SHP77 treated with DMSO at 0.1 percent for 48 hours (cell line): ENCODE results near the gene GARIN3.

ENCODE experiments used
- DNase-seq: peaks from one replicate; lab custom pipeline; 2025; lab: John Stamatoyannopoulos, UW

GARIN3 gene

DNA sequence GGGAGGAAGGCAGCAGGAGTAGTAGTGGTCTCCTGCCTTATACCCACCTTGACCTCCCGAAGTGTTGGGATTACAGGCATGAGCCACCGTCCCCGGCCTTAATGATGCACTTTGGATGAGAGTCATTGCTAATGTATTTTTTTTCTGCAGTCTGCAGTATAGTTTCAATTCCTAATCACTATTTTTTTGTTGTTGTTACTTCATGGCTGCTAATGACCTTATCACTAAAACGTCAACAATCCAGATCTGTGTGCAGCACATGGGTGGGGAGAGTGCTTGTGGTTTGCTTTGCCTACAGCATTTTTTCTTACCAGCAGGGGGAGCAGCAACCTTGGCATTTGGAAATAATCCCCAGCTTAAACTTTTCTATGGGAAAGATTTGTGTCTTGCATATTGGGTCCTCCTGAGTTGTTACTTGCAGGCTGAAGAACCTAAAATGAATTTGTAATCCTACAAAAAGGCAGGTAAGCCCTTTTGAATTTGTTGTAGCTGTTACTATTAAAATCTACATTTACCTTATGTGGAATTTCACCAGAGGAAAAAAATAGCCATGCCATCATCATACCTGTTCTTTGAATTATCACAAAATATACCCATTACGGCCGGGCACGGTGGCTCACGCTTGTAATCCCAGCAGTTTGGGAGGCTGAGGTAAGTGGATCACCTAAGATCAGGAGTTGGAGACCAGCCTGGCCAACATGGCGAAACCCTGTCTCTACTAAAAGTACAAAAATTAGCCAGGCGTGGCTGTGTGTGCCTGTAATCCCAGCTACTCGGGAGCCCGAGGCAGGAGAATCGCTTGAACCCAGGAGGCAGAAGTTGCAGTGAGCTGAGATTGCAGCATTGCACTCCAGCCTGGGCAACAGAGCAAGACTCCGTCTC lies 17.1 kb downstream of the GARIN3 start:
- DNase-seq, result no peak

DNA sequence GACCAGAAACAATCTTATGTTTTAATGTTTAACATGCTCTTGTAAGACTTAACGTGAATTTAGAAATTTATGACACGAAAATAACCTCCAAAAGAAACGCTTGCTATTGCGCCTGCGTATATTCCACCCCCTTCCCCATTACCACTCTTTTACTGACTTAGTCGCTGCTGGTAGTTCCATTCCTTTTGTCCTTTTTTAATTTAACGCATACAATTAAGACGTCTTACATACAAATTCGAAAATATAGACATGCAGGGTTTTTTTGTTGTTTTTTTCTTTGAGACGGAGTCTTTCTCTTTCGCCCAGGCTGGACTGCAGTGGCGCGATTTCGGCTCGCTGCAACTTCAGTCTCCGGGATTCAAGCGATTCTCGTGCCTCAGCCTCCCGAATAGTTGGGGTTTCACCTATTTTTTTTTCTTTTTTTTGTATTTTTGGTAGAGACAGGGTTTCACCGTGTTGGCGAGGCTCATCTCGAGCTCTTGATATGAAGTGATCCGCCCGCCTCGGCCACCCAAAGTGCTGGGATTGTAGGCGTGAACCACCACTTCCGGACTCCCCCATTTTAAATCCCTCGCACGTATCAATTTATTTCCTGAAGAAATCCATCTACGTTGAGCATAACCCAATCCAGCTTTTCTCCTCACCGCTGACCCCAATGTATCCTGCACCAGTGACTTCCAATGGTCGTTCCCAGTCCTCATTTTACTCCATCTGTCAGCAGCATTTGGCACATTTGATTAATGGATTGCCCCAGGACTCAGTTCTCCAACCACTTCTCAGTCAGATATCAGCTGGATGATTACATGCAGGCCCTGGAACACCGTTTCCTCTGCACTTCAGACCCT lies 22.7 kb downstream of the GARIN3 start:
- DNase-seq, result peak; percentile 39

DNA sequence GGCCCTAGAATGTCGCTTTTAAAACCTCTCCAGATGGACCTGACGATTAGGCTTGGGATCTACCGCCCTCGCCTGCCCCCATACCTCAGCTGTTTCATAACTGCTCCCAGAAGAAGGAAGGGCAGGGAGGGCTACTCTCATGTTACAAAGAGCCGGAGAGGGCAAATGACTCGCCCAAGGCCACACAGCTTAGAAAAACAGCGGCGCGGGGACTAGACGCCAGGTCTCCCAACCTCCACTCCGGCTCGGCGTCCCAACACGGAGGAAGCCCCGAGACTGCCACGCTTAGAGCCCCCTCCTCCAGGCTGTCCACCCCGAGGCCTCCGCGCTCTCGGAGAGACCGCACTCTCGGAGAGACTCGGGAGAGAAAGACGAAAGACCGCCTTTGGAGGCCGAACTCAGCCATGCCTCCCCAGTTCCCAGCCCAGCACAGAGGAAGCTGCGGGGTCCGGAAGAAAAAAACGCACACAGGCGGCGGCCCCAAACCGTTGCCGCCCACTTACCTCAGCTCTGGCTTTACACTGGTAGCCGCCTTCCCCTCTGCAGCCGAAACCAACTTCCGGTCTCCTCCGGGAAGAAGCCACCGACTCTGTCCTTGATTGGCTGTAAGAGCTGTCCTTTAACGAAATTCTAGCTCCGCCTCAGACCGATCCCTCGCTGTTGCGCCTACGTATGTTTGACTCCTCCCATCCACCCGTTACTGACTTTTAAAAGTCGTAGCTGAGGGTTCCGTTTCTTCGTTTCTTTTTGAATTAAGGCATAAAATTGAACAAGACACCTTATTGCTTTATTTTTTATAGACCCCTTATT lies 23.5 kb downstream of the GARIN3 start, which contains the start of gene MED7:
Gene MED7 (minus strand): TSS at position 549 of the 810 bp plus-strand sequence. CDS start 3,434 bp downstream, outside the sequence.
- peak; percentile 96 for DNase-seq

DNA sequence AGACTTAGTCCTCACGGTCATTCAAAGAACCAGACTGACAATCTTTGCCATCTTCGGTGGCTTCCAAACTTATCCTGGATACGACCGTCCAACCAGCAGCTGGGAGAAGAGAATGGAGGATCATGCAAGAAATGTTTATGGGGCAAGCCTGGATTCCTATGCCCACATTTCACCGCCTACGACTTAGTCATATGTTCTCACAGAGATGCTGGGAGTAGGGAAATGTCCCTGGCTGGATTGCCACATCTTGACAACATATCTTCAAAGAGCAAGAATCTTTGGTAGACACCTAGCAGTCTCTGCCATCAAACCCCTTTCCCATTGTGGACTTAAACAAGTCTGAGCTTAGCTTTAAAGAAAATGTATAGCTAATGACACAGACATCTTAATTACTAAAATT lies 28.4 kb downstream of the GARIN3 start:
- DNase-seq, result no peak

DNA sequence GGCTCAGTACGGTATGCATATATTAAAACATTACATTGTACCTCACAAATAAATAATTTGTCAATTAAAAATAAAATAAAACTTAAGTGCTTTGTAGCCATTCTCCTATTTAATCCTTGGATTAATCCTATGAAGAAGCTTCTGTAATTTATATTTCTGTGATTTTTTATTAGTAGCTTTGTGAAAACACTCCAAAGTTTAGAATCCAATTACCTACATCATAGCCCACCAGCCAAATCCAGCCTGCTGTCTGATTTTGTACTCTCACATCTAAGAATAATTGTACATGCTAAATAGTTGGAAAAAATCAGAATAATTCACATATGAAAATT lies 33.8 kb downstream of the GARIN3 start:
- no peak for DNase-seq

DNA sequence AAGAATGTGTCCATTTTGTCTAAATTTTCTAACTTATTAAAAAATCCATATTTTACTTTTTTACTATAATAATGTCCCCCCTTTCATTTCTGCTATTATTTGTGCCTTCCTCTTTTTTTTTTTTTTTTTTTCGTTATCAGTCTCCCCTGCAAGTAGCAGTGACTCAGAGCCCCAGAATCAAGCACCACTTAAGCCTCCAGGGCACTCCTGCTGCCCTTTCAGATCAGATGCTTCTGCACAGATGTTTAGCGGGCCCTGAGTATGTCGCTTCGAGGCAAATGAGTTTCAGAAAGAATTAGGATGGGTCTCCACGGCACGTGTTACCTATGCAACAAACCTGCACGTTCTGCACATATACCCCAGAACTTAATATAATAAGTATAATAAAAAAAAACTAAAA lies 35.1 kb downstream of the GARIN3 start:
- no peak for DNase-seq

DNA sequence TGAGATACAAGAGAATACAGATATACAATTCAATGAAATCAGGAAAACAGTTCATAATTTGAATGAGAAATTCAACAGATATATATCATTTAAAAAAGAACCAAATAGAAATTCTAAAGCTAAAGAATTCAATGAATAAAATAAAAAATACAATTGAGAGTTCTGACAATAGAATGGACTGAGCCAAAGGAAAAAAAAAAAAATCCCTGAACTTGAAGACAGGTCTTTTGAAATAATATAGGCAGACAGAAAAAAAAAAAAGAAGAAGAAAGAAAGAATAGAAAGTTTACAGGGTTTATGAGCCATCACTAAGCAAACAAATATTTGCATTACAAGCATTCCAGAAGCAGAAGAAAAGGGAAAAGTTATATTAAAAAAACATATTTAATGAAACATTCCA lies 44.4 kb downstream of the GARIN3 start:
- no peak for DNase-seq

DNA sequence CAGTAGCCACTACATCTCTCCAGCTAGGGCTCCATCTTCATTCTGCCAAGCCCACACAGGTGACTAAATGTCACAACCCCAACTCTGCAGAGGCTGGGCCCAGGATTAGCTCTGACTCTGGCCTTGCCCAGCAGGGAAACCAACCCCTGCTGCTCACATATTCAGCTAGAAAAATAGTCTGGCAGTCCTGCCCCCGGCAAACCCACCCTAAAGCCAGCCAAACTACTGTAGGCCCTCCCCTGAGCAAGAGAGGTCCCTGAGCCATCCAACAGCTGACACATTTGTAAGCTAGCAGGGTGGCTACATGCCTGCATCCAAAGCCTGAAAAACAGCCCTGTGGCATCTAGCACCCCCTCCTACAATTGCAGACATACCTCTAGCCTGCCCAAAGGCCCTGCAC lies 46.0 kb downstream of the GARIN3 start:
- DNase-seq, result no peak

DNA sequence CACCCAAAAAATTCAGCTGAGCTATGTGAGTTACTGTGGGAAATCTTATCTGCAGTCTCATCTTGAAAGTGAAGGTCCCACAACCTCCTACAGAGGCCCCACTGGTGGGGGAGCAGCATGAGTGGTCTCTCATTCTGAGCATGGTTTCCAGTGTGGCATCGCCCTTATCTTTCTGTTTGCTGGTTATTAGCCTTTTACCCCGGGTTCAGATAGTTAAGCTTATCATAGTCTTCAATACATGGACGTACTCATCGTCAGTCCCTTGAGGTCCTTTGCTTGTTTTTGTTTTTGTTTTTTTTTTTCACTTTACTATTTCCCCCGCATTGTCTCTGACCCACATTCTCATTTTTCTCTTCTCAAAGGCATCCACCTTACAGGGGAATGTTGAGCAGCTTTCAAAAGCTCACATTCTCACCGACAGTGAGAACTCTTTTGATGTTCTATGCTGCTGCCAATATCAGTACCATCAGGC lies 49.5 kb downstream of the GARIN3 start:
- no peak for DNase-seq

DNA sequence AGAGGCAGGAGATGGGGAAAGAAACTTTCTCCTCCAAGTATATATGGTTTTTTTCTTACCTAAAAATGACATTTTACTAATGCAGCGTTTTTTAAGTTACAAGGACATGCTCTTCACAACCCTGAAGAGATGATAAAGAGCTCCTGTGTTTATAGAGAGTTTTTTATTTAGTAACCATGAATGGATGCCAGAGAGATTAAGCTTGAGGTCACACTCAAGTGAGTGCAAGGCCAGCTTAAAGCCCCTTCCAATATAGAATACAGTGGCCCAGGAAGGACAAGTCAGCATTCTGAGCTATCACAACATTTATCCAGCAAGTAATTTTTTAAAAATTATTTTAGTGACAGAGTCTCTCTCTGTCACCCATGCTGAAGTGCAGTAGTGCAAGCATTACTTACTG lies 50.6 kb downstream of the GARIN3 start:
- no peak for DNase-seq

DNA sequence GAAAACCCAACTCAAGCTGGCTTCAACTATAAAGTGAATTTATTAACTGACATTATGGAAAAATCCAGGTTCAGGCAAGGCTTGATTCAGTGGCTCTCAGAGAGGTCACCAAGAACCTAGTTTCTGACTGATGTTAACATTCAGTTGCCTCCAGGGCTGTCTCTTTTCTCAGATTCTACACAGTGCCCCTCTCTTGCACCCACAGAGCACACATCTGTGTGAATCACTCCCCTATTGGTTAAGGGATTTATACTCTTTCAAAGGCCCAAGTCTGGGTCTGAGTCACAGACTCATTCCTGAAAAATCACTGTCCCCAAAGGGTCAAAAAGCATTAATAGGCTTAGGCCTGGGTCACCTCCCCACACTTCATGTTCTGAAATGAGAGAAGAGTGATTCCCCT lies 51.1 kb downstream of the GARIN3 start:
- no peak for DNase-seq

DNA sequence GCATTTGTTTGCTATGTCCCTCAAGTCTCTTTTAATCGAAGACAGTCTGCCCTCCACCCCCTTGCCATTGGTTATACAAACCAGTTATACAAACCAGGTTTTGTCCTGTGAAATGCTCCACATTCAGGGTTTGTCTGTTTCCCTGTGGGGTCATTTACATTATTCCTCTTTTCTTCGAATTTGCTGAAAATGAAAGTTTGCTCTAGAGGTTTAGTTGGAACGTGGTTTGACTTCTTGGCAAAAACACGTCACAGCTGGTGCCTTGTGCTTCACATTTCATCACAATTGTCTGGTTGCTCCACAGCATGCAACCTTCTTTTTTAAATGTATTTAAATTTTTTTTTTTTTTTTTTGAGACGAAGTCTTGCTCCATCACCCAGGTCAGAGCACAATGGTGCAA lies 53.1 kb downstream of the GARIN3 start:
- DNase-seq, result no peak
